ENCODE results near the gene HBB.
"Not testable (repeated sequence)": the region's sequence is repeated elsewhere in the genome, so short reads cannot be mapped to it uniquely, and the experiment has no call there.

HBB gene

DNA sequence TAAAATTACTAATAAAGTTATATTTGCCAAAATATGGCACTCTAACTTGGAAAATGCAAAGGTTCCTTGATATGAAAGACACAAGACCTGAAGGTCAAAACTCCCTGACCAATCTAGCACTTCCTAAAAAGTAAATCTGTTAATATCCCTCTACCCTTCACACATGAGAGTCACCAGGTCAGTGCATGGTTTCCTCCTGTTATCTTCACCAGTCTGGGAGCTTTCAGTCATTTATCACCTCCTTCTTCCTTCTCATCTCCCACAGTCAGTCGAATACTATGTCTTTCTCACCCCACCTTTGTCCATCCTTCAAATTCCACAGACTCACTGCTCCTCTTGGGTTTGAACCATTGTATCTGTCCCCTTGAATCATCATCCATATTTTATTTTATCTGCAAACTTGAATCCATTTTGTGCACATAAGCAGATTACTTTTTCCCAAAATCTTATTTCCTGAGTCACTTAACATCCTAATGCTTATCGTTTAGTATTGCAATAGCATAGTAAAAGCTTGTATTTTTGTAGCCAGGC is 40.2 kb upstream of the HBB start:
- no peak for DNase-seq
- TF ChIP-seq, protein P1, sequence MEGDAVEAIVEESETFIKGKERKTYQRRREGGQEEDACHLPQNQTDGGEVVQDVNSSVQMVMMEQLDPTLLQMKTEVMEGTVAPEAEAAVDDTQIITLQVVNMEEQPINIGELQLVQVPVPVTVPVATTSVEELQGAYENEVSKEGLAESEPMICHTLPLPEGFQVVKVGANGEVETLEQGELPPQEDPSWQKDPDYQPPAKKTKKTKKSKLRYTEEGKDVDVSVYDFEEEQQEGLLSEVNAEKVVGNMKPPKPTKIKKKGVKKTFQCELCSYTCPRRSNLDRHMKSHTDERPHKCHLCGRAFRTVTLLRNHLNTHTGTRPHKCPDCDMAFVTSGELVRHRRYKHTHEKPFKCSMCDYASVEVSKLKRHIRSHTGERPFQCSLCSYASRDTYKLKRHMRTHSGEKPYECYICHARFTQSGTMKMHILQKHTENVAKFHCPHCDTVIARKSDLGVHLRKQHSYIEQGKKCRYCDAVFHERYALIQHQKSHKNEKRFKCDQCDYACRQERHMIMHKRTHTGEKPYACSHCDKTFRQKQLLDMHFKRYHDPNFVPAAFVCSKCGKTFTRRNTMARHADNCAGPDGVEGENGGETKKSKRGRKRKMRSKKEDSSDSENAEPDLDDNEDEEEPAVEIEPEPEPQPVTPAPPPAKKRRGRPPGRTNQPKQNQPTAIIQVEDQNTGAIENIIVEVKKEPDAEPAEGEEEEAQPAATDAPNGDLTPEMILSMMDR (IDR thresholded peaks at IDR 0.05): no peak

GRCh38 chr11:5266609-5267008 is 39.7 kb upstream of the HBB start:
- H3K4me3 Mint-ChIP-seq: no peak overlapping the region
- H3K36me3 Mint-ChIP-seq (ENCODE audit: low read depth): no peaks in the 10 kb centered on the region
- no peak for DNase-seq
- peaks cover 19% of the 10 kb centered on the region for H3K4me1 Mint-ChIP-seq
- H3K27ac Mint-ChIP-seq: no peak overlapping the region
- peaks cover 9% of the 10 kb centered on the region for H3K9me3 Mint-ChIP-seq
- TF ChIP-seq, protein P1 (IDR thresholded peaks at IDR 0.05): no peak
- peaks cover 6% of the 10 kb centered on the region for H3K27me3 Mint-ChIP-seq (ENCODE audit: low read depth, poor library complexity)

More for the DNA sequence above, 40.2 kb upstream of the HBB start:
- no peaks in the 10 kb centered on the region for H3K36me3 Mint-ChIP-seq (ENCODE audit: low read depth)
- H3K27me3 Mint-ChIP-seq (ENCODE audit: low read depth, poor library complexity): peaks cover 6% of the 10 kb centered on the region
- H3K9me3 Mint-ChIP-seq: peaks cover 5% of the 10 kb centered on the region
- no peak overlapping the region for H3K27ac Mint-ChIP-seq
- peaks cover 19% of the 10 kb centered on the region for H3K4me1 Mint-ChIP-seq
- H3K4me3 Mint-ChIP-seq: no peak overlapping the region

DNA sequence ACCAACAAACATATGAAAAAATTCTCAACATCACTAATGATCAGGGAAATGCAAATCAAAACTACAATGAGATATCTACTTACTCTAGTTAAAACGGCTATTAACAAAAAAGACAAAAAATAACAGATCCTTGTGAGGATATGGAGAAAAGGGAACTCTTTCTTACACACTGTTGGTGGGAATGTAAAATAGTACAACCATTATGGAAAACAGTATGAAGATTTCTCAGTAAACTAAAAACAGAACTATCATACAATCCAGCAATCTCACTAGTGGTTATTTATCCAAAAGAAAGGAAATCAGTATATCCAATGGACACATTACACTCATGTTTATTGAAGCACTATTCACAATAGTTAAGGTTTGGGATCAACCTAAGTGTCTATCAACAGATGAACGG is 39.0 kb upstream of the HBB start:
- Mint-ChIP-seq H3K4me1 (peaks cover 19% of the 10 kb centered on the region), H3K27me3 (ENCODE audit: low read depth, poor library complexity) (peaks cover 6% of the 10 kb centered on the region), H3K4me3 (no peak overlapping the region), H3K9me3 (peaks cover 16% of the 10 kb centered on the region), H3K27ac (no peak overlapping the region), H3K36me3 (ENCODE audit: low read depth) (no peaks in the 10 kb centered on the region)
- no peak for DNase-seq
- TF ChIP-seq, protein P1 (IDR thresholded peaks at IDR 0.05): no peak

DNA sequence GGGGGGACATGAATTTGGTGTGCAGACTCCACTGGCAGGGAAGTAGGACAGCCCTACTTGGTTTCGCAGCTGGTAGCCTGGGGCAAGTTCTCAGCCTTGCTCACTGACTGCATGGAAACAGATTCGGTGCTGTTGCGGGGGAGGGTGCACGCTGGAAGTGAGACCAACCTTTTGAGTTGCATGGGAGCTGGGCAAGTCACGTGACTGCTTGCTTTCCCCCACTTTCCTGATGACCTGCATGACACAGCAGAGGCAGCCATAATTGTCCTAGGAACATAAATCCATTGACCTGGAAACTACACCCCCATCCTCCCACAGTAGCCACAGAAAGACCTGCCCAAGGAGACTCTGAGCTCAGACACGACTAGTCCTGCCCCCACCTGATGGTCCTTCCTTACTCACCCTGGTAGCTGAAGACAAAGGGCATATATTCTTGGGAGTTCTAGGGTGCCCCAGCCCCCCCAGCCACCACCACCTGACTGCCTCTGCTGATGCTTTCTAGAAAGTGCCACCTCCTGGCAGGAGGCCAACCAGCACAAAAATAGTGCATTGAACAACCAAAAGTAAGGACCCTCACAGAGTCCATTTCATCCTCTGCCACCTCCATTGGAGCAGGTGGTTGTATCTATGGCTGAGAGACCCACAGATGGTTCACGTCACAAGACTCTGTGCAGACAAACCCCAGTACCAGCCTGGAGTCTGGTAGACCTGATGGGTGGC is 31.8 kb upstream of the HBB start:
- Mint-ChIP-seq H3K4me1 (peaks cover 17% of the 10 kb centered on the region), H3K4me3 (no peak overlapping the region), H3K9me3 (peaks cover 38% of the 10 kb centered on the region), H3K36me3 (ENCODE audit: low read depth) (peaks cover 7% of the 10 kb centered on the region), H3K27ac (peak overlapping the region; percentile 54), H3K27me3 (ENCODE audit: low read depth, poor library complexity) (peaks cover 2% of the 10 kb centered on the region)
- DNase-seq: peak; percentile 21
- TF ChIP-seq, protein P1 (IDR thresholded peaks at IDR 0.05): no peak

DNA sequence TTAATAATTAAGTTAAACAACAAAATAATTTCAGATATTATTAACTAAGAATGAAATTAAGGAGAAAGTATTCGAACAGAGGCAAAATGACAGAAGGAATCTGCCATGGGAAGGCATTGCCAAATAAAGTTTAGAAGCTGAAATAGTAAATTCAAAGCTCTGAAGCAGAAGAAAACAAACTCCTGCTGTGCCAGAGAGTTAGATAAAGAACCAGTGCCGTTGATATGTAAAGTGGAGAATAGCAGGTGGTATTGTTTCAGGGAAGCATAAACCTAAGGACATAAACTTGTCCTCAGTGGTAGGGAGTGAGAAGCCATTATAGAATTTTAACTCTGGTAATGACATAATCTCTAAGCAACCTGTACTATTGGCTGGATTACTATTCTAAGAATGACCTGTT is 30.4 kb upstream of the HBB start:
- Mint-ChIP-seq H3K27me3 (ENCODE audit: low read depth, poor library complexity) (peaks cover 2% of the 10 kb centered on the region), H3K4me3 (no peak overlapping the region), H3K36me3 (ENCODE audit: low read depth) (peaks cover 7% of the 10 kb centered on the region), H3K27ac (no peak overlapping the region), H3K9me3 (peaks cover 36% of the 10 kb centered on the region), H3K4me1 (peaks cover 24% of the 10 kb centered on the region)
- DNase-seq: no peak
- TF ChIP-seq, protein P1 (IDR thresholded peaks at IDR 0.05): no peak

DNA sequence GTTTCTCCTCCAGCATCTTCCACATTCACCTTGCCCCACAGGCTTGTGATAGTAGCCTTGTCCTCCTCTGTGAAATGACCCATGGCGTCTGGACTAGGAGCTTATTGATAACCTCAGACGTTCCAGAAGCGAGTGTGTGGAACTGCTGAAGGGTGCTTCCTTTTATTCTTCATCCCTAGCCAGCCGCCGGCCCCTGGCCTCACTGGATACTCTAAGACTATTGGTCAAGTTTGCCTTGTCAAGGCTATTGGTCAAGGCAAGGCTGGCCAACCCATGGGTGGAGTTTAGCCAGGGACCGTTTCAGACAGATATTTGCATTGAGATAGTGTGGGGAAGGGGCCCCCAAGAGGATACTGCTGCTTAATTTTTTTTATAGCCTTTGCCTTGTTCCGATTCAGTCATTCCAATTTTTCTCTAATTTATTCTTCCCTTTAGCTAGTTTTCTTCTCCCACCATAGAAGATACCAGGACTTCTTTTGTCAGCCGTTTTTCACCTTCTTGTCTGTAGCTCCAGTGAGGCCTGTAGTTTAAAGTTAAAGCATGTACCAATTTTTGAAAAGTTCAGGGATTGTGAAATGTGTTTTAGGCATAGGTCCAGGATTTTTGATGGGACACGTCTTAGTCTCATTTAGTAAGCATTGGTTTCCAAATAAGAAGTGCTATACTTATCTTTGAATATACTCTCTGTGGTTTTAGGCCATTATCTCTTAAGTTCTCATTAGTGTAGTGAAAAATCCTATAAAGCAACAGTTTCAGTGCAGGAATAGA is 28.0 kb upstream of the HBB start, which contains the start of gene HBG2:
Gene HBG2 (minus strand): TSS at position 136 of the 768 bp plus-strand sequence. CDS start 53 bp downstream, at position 83.
- Mint-ChIP-seq H3K9me3 (peaks cover 12% of the 10 kb centered on the region), H3K4me1 (peaks cover 26% of the 10 kb centered on the region)
- not testable (repeated sequence) for H3K27me3 Mint-ChIP-seq (ENCODE audit: low read depth, poor library complexity); DNase-seq; H3K4me3 Mint-ChIP-seq; H3K27ac Mint-ChIP-seq; H3K36me3 Mint-ChIP-seq (ENCODE audit: low read depth)

DNA sequence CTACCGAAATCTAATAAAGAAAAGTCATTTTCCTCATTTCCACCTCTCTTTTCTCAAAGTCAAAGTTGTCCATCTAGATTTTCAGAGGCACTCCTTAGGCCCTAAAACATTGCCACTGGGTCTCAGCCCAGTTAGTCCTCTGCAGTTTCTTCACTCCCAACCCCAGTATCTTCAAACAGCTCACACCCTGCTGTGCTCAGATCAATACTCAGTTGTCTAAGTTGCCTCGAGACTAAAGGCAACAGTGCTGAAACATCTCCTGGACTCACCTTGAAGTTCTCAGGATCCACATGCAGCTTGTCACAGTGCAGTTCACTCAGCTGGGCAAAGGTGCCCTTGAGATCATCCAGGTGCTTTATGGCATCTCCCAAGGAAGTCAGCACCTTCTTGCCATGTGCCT is 27.2 kb upstream of the HBB start:
- not testable (repeated sequence) for DNase-seq; H3K27ac Mint-ChIP-seq; H3K4me3 Mint-ChIP-seq; H3K36me3 Mint-ChIP-seq (ENCODE audit: low read depth); H3K27me3 Mint-ChIP-seq (ENCODE audit: low read depth, poor library complexity); H3K9me3 Mint-ChIP-seq
- H3K4me1 Mint-ChIP-seq: peaks cover 26% of the 10 kb centered on the region

DNA sequence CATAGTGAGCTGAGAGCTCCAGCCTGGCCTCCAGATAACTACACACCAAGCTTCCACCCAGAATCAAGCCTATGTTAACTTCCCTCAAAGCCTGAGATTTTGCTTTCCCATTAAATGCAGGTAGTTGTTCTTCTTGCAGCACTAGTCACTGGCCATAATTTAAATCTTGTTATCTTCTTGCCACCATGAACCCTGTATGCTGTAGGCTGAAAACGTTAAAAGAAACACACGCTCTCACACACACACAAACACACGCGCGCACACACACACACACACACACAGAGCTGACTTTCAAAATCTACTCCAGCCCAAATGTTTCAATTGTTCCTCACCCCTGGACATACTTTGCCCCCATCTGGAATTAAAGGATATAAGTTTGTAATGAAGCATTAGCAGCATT is 26.6 kb upstream of the HBB start:
- H3K4me3 Mint-ChIP-seq; H3K27me3 Mint-ChIP-seq (ENCODE audit: low read depth, poor library complexity); H3K36me3 Mint-ChIP-seq (ENCODE audit: low read depth); H3K9me3 Mint-ChIP-seq; DNase-seq; H3K27ac Mint-ChIP-seq: not testable (repeated sequence)
- H3K4me1 Mint-ChIP-seq: peaks cover 20% of the 10 kb centered on the region

Measured in nephron progenitor cell (in vitro differentiated cells).